SU-DHL-6 (cell line): ENCODE measurements around the gene SLX4IP.

Experiments
- H2AFZ ChIP-seq: fragments of 200-600 bp; sonication (generic); 2 replicates; pipeline ENCODE4 v1.6.1; 2014; ENCODE audit warnings: low read depth, mild to moderate bottlenecking, moderate library complexity, mixed read lengths, antibody characterized with exemption, low read length; ENCODE audit not compliant: severe bottlenecking
- H3F3A ChIP-seq: fragments of 200-600 bp; shearing (Covaris generic); 2 replicates; pipeline ENCODE4 v1.6.0; 2016; ENCODE audit warnings: antibody characterized with exemption, mild to moderate bottlenecking; ENCODE audit not compliant: insufficient read depth
- H3K27ac ChIP-seq: fragments of 200-600 bp; sonication (generic); 2 replicates; pipeline ENCODE4 v1.5.1; 2016; ENCODE audit warnings: low read depth, mild to moderate bottlenecking, low read length, moderate library complexity, mixed read lengths
- H3K27me3 ChIP-seq: fragments of 200-600 bp; sonication (generic), shearing (Covaris generic); 2 replicates; pipeline ENCODE4 v1.6.0; 2014; ENCODE audit warnings: mild to moderate bottlenecking, low read length
- H3K36me3 ChIP-seq: fragments of 200-600 bp; sonication (generic); 2 replicates; pipeline ENCODE4 v1.6.1; 2014; ENCODE audit warnings: mild to moderate bottlenecking, low read length, mixed read lengths
- H3K4me2 ChIP-seq: fragments of 300-600, 200-600 bp; shearing (Covaris generic), sonication (generic); 2 replicates; pipeline ENCODE4 v1.6.0; 2014; ENCODE audit warnings: low read length, low read depth, mild to moderate bottlenecking; ENCODE audit not compliant: poor library complexity, severe bottlenecking
- H3K4me3 ChIP-seq: fragments of 200-600 bp; sonication (generic); 2 replicates; pipeline ENCODE4 v1.5.1; 2014; ENCODE audit warnings: antibody characterized with exemption, low read length, mild to moderate bottlenecking, mixed read lengths; ENCODE audit not compliant: insufficient read depth, poor library complexity, severe bottlenecking
- H3K79me2 ChIP-seq: fragments of 200-600 bp; sonication (generic); 2 replicates; pipeline ENCODE4 v1.6.1; 2014; ENCODE audit warnings: mild to moderate bottlenecking, low read length, moderate library complexity; ENCODE audit not compliant: insufficient read depth
- H3K9ac ChIP-seq: fragments of 200-600 bp; sonication (generic); 2 replicates; pipeline ENCODE4 v1.7.0; 2014; ENCODE audit warnings: mild to moderate bottlenecking, low read length
- H3K9me2 ChIP-seq: fragments of 200-600 bp; sonication (generic); replicated peaks from 2 replicates; pipeline ENCODE4 v1.6.1; 2014; ENCODE audit warnings: low read length; ENCODE audit not compliant: insufficient read depth
- H3K9me3 ChIP-seq: fragments of 200-600 bp; sonication (generic); 2 replicates; pipeline ENCODE4 v1.6.1; 2014; ENCODE audit warnings: low read length, mixed read lengths; ENCODE audit not compliant: insufficient read depth
- H4K20me1 ChIP-seq: fragments of 200-600 bp; sonication (generic); 2 replicates; pipeline ENCODE4 v1.6.1; 2014; ENCODE audit warnings: low read depth, mild to moderate bottlenecking, antibody characterized with exemption, low read length, moderate library complexity, mixed read lengths
- CTCF ChIP-seq: fragments of 200-600 bp; sonication (generic); IDR thresholded peaks from one replicate; pipeline ENCODE4 v1.5.1; 2017; ENCODE audit warnings: antibody characterized with exemption, mild to moderate bottlenecking, low read length, moderate library complexity; ENCODE audit not compliant: insufficient read depth, poor library complexity, severe bottlenecking
- EZH2phosphoT487 ChIP-seq: fragments of 200-600 bp; sonication (generic), shearing (Covaris generic); conservative IDR thresholded peaks from 2 replicates; pipeline ENCODE4 v1.6.1; 2018; ENCODE audit warnings: mild to moderate bottlenecking, antibody characterized with exemption, low read length, moderate library complexity, mixed read lengths

Gene SLX4IP

GRCh38 chr20:10541668-10542411, 106.7 kb downstream of the SLX4IP start:
- no peak overlapping the region for H3K4me2 ChIP-seq
- no peak overlapping the region for H3K27ac ChIP-seq

GRCh38 chr20:10542442-10542841, 107.3 kb downstream of the SLX4IP start:
- H4K20me1 ChIP-seq: peaks cover 5% of the 10 kb centered on the region; the same call in 1 of the 2 replicates
- H3K9ac ChIP-seq: no peak overlapping the region
- TF ChIP-seq CTCF: no peak
- no peaks in the 10 kb centered on the region for H3K9me3 ChIP-seq
- no peaks in the 10 kb centered on the region for H3K27me3 ChIP-seq
- H3K36me3 ChIP-seq: no peaks in the 10 kb centered on the region
- no peak overlapping the region for H2AFZ ChIP-seq
- no peaks in the 10 kb centered on the region for H3K79me2 ChIP-seq
- no peak overlapping the region for H3K4me2 ChIP-seq
- H3K9me2 ChIP-seq: no peaks in the 10 kb centered on the region
- H3K4me3 ChIP-seq: no peak overlapping the region
- no peak overlapping the region for H3K27ac ChIP-seq
- H3F3A ChIP-seq: no peaks in the 10 kb centered on the region

More at GRCh38 chr20:10541668-10542411, 106.7 kb downstream of the SLX4IP start:
- no peaks in the 10 kb centered on the region for H3K36me3 ChIP-seq
- TF ChIP-seq EZH2phosphoT487 (no peak), CTCF (no peak)
- H2AFZ ChIP-seq: no peak overlapping the region
- H3F3A ChIP-seq: no peaks in the 10 kb centered on the region
- no peak overlapping the region for H3K9ac ChIP-seq
- no peaks in the 10 kb centered on the region for H3K9me3 ChIP-seq
- H3K4me3 ChIP-seq: no peak overlapping the region
- H4K20me1 ChIP-seq: peaks cover 9% of the 10 kb centered on the region; the same call in 1 of the 2 replicates
- H3K79me2 ChIP-seq: no peaks in the 10 kb centered on the region
- H3K27me3 ChIP-seq: no peaks in the 10 kb centered on the region
- H3K9me2 ChIP-seq: no peaks in the 10 kb centered on the region

- no peak overlapping the region for H3K27ac ChIP-seq
- H3K9ac ChIP-seq: no peak overlapping the region
- no peaks in the 10 kb centered on the region for H3K9me3 ChIP-seq
- H3K27me3 ChIP-seq: no peaks in the 10 kb centered on the region
- H3K4me2 ChIP-seq: no peak overlapping the region
- no peak overlapping the region for H3K4me3 ChIP-seq
- no peaks in the 10 kb centered on the region for H3K36me3 ChIP-seq
- H4K20me1 ChIP-seq: no peaks in the 10 kb centered on the region
- no peaks in the 10 kb centered on the region for H3F3A ChIP-seq
- H2AFZ ChIP-seq: no peak overlapping the region
- no peak for TF ChIP-seq CTCF
- TF ChIP-seq EZH2phosphoT487: no peak
- H3K9me2 ChIP-seq: no peaks in the 10 kb centered on the region
- no peaks in the 10 kb centered on the region for H3K79me2 ChIP-seq
Observed at GRCh38 chr20:10543480-10543879, 108.4 kb downstream of the SLX4IP start.
